Activated CD4-positive, CD25-positive, alpha-beta regulatory T cell (primary cell): ENCODE data around the gene PHYKPL.
A peak's percentile ranks its signal among the peaks of the same experiment; 100 is the strongest.
"Not testable (repeated sequence)": the region's sequence is repeated elsewhere in the genome, so short reads cannot be mapped to it uniquely, and the experiment has no call there.

Source experiments
- DNase-seq, 4 experiments: peaks; one replicate each; lab custom pipeline; 2025; lab: John Stamatoyannopoulos, UW

PHYKPL gene

DNA sequence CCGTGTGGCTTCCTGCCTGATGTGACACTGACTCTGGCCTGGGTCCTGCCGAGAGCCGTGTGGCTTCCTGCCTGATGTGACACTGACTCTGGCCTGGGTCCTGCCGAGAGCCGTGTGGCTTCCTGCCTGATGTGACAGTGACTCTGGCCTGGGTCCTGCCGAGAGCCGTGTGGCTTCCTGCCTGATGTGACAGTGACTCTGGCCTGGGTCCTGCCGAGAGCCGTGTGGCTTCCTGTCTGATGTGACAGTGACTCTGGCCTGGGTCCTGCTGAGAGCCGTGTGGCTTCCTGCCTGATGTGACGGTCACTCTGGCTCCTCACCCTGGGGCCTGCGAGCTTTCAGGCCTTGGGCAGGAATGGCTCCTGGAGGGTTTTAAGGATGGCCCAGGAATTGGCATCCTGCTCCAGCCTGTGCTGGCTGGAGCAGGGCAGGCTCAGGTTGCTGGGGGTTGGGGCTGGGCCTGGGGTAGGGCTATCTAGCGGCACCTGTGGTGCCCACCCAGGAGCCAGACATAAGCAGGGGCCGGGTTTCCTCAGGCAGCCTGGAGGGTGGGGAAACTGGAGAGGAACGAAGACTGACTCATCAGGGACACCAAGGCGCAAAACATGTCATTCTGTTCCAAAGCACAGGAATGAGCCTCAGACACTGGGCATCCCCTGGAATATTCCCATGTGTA is 7.2 kb upstream of the PHYKPL start:
- DNase-seq, result not testable (repeated sequence)

DNA sequence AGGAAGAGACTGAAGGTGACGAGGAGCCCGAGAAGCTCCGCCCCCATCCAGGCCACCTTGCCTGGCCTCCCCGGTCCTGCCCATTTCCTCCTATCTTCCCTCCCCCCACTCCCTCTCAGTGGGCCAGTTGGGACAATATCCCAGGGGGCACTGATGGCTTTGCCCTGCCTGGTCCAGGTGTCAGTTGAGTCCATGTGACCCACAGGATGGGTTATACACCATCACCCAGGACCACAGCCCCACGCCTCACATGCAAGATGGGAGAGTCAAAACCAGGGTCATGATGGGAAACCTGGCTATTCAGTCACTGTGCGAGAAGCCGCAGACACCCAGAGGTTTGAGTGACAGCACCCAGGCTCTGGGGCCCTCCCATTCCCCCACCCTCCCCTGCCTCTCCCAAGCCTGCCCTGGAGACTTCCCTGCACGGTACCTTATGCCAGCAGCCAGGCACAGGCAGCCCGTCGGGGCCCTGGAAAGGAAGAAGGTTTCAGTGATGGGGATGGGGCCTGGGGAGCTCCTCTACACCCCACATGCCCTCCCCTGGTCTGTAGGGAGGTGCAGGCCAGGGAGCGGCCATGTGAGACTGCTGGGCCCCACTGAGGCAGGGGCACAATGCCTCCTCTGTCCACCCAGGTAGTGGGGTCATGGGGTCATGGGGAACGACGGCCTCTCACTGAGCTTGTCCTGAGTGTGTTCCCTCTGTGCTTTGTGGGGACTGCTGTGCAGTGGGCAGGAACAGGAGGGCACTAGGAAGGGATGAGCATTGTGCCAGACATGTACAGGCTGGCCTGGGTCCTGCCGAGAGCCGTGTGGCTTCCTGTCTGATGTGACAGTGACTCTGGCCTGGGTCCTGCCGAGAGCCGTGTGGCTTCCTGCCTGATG is 6.3 kb upstream of the PHYKPL start:
- no peak for DNase-seq

DNA sequence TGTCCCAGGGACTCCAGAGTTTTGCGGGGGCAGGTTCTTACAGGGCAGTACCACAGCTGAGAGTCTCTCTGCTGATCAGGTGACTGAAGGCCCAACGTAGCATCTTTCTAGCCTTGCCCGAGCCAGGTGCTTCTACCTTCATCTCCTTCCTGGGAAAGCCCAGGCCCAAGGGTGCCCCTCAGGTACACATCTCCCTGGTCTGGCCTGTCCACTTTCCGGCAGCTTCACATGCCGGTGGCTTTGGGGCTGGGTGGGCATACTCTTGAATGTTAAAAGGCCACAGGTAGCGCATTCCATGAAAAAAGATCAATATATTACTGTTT is 5.7 kb upstream of the PHYKPL start:
- no peak for DNase-seq

DNA sequence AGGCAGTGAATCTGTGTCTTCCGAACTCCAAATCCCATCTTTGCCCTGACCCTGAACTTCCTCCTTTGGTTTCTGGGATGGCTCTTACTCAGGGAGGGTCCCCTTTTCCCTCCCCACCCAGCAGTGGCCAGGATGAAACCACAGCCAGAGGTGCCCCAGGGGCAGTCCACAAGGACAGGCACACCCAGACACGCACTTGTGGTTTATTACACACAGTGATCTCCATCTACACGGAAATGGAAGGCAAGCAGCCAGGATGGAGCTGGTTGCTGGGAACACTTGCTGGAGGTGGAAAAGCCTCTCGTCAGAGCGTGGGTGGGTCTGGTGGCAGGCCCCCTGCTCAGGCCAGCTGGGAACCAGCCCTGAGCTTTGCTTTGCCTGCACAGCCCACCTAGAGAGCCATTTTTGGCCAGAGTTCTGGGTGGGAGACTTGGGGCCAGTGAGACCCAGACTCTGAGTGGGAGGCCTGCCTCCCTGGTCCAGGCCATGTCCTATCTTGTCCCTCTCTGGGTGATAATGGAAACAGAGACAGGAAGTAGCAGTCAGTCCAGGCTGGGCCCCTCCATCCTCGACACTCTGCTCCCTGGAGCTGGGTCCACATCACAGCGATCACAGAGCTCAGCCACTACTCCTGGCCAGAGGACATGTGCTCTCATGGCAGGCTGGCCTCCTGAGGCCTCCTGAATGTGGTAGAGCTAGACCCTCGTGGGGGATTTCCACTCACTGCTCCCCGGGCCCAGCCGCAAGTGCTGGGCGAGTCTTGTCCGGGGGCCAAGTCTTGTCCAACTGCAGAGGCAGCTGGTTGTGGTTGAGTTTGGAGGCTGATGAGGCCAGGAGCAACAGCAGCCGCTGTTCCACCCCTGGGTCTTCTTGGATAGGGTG is 5.1 kb upstream of the PHYKPL start:
- DNase-seq, result no peak

DNA sequence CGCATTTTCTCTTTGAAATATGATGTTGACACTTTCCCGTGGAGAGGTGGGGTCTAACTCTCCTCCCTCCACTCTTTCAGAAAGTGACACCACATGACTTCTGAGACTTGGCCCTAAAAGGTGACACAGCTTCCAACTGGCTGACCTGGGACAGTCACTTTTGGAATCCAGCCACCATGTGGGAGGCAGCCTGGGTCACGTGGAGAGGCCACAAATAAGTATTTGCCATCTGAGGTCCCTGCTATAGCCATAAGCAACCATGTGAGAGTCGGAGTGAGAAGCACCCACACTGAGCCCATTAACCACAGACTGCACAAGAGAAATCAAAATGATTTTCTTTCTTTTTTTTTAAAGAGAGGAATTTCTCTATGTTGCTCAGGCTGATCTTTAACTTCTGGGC is 4.1 kb upstream of the PHYKPL start:
- DNase-seq, result no peak

DNA sequence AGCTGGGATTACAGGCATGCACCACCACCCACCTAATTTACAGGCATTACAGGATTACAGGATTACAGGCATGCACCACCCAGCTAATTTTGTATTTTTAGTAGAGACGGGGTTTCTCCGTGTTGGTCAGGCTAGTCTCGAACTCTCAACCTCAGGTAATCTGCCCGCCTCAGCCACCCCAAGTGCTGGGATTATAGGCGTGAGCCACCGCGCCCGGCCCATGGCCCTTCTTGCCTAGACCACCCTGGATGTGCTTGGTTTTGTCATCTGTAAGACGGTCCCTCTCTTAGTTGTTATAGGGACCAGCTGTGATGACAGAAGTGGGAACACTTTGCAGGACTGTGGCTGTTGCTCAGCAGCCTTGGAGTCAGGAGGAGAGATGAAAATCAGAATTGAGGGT is 3.5 kb upstream of the PHYKPL start:
- no peak for DNase-seq

DNA sequence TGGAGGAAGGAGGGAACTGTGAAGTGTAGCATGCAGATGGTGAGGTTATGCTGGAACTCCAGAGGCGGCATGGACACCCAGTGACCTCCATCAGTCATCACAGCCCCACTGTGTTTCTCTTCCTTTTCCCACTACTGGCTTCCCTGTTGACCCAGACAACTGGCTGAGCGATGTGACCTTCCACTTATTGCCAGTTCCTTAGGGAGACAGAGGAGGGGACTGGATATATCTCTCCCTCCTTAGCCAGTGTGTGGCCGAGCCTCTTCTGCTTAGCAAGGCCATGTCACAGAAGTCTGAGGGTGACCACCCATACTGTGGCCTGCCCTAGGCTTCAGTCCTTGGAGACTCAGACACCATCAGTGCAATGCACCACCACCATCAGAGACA is 3.0 kb upstream of the PHYKPL start:
- DNase-seq, result no peak

DNA sequence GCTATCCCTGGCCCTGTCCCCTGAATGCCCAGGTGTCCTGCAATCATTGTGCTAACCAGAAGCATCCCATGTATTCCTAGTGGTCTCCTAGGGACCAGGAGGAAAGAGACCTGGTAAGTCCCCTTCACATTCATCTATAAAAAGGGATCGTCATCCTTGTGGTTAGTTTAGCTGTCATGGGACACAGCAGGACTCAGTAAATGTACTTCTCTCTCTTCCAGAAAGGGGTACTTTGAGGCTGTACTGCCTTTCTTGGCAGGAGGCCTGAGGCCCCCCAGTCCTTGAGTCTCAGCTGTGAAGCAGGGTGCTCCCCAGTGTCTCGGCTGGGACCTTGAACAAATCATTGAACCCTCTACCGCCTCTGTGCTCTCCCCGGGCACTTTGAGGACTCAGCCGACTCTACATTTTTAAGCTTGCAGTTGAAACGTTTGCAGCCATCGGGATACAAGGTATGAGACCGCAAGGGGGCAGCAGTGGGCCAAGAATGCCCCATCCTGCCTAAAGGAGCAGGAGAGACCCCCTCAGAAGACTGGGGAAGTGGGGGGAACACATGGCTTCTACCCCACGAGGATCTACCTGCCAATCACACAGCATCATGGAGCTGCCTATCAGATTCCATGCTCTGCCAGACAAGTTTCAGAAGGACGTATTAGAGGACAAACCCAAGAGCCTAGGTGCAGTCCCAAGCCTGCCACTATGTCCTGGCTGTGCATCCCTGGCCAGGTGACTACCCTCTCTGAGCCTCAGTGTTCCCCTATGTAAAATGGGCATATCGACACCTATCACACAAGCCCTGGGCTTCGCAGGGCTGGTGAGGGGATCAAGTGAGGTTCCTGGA is 2.4 kb upstream of the PHYKPL start:
- DNase-seq, result peak; percentile 39 to 71 (median 46)

DNA sequence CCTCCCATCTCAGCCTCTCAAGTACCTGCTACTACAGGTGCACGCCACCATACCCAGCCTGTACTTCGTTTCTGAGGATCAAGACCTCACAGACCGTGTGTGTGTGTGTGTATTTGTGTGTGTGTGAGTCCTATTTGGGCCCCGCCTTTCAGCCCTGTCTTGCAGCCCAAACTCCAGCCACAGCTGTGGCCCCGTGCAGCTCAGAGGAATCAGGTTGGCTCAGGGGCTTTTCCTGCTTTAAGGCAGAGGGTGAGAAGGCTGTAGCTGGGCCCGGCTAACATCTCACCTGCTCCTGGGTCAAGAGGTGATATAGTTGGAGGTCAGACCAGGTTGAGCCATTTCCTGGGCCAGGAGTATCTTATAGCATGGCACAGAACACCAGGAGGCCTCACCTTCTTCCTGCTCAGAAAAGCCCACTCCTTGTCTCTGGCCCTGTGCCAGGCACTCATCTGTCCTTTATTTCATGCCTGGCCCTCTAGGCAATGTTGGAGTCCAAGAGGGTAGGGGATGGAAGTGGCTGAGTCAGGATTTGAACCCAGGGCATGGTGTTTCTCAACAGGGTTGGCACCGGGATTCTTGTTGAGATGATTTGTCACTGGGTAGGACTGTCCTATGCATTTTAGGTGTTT is 1.6 kb upstream of the PHYKPL start:
- DNase-seq, result no peak

DNA sequence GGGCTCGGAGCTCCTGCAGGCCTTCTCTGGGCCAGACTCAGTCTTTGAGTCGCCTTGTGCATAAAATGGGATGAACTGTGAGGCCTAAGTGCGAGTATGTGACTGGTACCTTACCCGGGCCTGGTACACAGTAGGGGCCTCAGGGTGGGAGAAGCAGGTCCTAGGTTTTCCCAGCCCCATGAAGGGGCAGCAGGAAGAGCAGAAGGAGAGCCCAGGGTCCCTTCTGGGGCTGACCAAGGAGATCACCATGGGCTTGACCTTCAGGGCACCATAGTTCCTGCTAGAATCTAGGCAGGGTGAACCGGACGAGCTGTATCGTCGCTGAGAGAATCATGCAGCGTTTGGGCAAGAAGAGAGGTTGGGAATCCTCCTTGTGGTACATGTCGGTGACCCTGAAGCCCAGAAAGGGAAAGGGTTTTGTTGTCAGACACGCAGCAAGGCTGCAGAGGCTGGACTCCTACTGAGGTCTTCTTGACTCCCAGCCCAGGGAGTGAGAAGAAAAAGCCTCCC is 373 bp upstream of the PHYKPL start:
- no peak for DNase-seq

DNA sequence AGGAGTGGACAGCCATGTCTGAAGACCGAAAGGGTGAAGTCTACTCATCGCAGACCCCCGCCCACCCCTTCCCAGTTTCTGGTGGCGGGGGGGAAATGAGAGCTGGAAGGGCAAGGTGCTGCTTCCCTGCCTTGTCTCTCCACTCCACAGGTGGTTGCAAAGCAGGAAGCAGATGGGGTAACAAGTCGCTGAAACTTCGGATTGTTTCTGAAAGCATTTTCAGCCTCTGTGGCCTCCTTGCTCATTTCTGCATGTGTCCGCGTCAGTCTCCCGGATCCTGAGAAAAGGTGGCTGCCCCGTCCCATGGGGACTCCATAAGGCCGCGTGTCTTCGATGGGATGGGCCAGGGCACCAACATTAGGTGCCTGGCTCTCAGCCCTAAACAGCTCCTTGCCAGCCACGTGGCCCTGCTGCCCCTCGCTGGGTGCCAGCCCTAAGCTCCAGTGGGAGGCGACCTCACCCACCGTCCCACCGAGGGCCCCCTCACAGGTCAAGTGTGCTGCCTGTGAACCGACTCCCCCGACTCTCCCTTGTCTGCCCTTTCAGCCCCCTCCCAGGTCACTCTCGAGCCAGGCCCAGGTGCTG is 971 bp downstream of the PHYKPL start:
- no peak for DNase-seq

DNA sequence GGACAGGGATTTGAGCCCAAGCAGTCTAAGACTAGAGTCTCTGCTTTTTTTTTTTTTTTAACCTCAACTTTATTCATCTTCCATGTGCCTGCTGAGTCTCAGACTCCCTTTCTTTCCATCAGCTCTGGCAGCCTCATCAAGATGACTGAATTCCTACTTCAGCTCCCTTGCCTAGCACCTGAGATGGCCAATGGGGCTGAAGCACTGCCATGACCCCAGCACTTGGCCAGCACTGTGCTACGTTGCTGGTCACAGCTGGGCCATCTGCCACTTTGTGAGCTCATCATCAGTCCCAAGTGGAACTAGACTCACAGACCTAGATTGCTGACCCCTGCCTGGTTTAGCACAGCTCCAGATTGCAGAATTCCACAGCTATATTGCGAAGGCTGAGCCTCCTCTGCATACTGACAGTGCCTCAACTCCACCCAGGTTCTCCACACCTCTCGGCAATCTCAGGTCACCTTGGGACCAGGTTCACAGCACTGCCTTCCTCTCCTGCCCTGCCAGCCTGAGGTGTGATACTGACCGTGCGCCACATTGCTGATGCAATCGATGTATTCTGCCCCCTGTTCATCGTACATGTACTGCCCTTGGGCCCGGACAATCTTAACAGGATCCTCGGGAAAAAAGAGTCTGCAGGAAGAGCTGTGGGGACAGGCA is 1.6 kb downstream of the PHYKPL start:
- DNase-seq, result no peak

DNA sequence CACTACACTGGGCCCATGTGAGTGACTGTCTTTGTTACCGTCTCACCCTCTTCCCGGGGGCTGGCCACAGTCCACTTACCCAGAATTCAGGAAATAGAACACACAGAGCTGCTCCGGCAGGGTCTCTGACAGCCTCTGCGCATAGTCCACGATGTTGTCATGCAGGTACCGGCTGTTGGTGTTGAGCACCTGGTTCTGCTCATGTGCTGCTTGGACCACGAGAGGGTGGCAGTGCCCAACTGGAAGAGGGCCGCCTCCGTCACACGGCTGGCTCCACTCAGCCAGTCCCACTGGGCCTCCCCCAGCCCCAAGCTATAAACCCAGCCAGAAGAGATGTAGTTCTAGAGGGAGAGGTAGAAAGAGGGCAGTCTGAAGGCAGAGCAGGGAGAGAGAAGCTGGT is 2.7 kb downstream of the PHYKPL start:
- no peak for DNase-seq

DNA sequence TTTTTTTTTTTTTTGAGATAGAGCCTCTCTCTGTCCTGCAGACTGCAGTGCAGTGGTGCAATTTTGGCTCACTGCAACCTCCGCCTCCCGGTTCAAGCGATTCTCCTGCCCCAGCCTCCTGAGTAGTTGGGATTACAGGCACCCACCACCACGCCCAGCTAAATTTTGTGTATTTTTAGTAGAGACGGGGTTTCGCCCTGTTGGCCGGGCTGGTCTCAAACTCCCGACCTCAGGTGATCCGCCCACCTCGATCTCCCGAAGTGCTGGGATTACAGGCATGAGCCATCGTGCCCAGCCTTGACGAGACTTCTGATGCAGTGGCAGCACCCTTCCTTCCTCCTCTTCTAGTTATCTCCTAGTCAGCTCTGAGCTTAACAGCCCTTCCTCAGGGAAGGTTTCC is 3.5 kb downstream of the PHYKPL start:
- DNase-seq, result not testable (repeated sequence)

DNA sequence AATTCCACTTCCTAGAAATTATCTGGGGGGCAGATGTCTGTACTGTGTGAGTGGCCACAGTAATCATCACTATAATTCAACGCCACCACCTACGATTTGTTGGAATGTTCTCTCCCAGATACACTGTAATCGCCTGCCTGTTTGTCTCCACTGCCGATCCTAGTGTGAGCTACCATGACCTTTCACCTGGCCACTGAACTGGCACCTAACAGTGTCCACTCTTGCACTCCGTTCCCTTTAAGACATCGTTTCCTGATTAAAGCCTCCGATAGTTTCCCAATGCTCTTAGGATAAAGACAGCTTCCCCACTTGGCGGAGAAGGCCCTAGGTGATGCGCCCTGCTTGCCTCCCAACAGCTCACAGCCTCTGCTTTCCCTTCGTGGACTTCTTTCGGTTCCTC is 4.0 kb downstream of the PHYKPL start:
- DNase-seq, result no peak

DNA sequence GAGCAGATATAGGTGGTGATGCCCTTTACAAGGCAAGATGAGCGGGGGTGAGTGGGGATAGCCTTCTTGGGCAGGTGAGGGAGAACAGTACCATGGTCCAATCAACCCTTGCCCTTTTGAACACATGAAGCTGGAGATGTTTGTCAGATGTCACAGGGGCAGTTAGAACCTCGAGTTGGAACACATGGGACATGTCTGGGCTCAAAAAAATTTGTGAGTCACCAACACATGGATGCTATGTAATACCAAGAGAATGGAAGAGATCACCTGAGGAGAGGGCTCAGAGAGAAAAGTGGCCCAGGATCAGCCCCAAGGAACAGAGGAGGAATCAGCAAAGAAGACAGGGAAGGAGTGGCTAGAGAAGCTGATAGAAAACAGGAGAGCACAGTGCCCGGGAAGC is 4.7 kb downstream of the PHYKPL start:
- no peak for DNase-seq

DNA sequence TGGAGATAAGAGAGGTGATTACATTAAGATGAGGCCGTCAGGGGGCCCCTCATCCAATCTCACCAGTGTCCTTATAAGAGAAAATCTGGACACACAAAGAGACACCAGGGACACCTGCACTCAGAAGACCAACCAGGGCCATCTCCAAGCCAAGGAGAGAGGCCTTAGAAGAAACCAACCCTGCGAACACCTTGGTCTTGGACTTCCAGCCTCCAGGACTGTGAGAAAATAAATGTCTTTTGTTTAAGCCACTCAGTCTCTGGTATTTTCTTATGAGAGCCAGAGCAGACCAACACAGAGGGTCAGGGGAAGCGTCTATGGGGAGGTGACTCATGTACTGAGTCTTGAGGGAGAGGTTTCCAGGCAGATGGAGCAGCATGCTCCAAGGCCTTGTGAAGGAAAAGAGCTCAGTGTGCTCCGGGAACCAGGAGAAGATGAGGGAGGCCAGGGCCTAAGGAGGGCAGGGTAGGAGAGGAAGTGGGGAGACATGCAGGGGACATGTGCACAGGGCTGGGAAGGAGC is 5.4 kb downstream of the PHYKPL start:
- DNase-seq, result no peak

DNA sequence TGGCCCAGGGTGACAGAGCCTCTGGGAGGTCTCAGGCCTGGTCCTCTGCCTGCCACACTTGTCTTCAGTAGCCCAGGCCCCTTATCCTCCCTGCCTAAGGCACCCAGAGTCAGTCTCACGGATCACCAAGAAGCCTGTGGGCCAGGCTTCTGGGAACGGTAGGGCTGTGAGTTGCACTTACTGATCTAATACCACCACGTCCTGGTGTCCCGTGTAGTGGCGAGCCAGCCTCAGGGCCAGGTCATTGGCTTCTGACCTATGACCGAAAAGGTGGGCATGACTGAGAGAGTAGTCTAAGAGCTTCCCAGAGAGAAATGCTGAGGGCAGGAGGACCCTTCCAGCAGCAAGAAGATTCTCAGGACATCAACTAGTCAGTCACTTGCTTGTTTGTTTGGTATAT is 7.4 kb downstream of the PHYKPL start:
- DNase-seq, result no peak

DNA sequence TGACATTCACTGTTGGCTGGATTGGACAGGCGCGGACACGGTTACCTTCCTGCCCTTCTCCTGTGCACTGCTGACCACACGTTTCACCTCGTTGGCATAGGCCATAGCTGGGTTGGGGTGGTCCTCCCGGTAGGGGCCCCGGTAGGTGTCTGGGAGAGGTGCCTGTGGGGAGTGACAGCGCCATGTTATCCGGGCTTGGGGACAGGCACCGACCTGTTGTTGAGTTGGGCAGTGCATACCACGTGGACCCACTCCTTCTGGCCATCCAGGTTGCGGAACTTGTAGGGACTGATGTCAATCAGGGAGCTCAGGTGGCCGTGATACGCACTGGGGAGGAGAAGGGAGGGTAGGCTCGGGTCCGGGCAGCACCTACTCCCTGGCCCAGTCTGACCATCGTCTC is 8.2 kb downstream of the PHYKPL start:
- no peak for DNase-seq

DNA sequence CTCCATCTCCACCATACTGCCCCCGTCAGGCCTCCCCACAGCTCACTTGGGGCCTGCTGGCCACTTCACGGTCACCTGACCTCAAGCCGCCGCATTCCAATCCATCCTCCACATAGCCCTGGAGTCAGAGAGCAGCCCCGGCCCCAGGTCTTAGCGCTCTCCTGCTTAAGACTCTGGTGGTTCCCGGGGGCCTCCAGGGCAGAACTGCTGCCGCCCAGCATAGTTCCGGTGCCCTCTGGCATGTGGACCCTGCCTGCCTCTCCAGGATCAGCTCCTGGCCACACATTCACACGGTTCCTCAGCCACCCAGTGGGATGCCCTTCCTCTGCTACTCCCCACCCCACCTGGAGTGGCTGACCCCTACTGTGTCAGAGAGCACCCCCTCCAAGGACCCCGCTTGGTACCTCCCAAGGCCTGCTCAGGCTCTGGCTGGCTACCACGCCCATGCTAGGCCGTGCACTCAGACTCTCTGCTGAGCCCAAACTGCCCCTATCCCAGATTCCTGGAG is 8.7 kb downstream of the PHYKPL start:
- no peak for DNase-seq
